ENCODE results near the gene UNC119.

UNC119 gene

DNA sequence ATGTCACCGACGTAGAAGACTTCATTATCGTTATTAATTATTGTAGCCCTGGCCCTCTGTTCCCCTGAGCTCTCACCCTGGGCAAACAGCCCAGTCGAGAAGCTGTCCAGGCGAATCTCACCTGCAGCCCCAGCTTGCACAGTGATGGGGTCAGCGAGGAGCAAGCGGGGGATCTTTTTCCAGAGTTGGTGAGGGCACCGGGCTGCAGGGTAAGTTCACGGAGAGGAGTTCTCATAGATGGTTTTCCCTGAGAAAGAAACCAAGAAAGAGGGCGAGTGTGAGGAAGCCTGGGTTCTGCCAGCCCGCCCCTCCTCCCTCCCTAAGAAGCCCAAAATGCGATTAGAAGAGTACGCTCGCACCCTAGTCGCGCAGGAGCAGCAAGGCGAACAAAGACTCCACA is 46.0 kb upstream of the UNC119 start:
- Histone ChIP-seq H3K9me2 (replicated peaks; ENCODE audit: low read depth, low read length) (no peaks in the 10 kb centered on the region), H3K9ac (ENCODE audit: low read depth, low read length, poor library complexity, severe bottlenecking) (peak overlapping the region; percentile 95), H3K27me3 (ENCODE audit: insufficient read depth, low read length, poor library complexity, severe bottlenecking) (no peaks in the 10 kb centered on the region), H3K4me2 (ENCODE audit: low read depth, low read length, poor library complexity, severe bottlenecking) (peak overlapping the region; percentile 93), H3K4me1 (ENCODE audit: insufficient read depth, low read length, poor library complexity, severe bottlenecking) (peaks cover 21% of the 10 kb centered on the region), H3K4me3 (ENCODE audit: low read length, poor library complexity, severe bottlenecking) (peak overlapping the region; percentile 95), H2AFZ (ENCODE audit: low read length) (peak overlapping the region; percentile 83), H4K20me1 (ENCODE audit: insufficient read depth, low read length, poor library complexity, severe bottlenecking) (no peaks in the 10 kb centered on the region), H3F3A (ENCODE audit: low read depth) (no peaks in the 10 kb centered on the region), H3K79me2 (ENCODE audit: insufficient read depth, low read length) (peaks cover 45% of the 10 kb centered on the region), H3K9me3 (ENCODE audit: insufficient read depth, low read depth, low read length) (no peaks in the 10 kb centered on the region), H3K36me3 (ENCODE audit: insufficient read depth, low read length) (0 out of 2 replicates have a peak, but pooled peaks cover under 1% of the 10 kb centered on the region)
- TF ChIP-seq, protein P1, sequence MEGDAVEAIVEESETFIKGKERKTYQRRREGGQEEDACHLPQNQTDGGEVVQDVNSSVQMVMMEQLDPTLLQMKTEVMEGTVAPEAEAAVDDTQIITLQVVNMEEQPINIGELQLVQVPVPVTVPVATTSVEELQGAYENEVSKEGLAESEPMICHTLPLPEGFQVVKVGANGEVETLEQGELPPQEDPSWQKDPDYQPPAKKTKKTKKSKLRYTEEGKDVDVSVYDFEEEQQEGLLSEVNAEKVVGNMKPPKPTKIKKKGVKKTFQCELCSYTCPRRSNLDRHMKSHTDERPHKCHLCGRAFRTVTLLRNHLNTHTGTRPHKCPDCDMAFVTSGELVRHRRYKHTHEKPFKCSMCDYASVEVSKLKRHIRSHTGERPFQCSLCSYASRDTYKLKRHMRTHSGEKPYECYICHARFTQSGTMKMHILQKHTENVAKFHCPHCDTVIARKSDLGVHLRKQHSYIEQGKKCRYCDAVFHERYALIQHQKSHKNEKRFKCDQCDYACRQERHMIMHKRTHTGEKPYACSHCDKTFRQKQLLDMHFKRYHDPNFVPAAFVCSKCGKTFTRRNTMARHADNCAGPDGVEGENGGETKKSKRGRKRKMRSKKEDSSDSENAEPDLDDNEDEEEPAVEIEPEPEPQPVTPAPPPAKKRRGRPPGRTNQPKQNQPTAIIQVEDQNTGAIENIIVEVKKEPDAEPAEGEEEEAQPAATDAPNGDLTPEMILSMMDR (conservative IDR thresholded peaks at IDR 0.05; ENCODE audit: low read length): no peak
- TF ChIP-seq EZH2phosphoT487 (IDR thresholded peaks at IDR 0.05; ENCODE audit: borderline replicate concordance): no peak

DNA sequence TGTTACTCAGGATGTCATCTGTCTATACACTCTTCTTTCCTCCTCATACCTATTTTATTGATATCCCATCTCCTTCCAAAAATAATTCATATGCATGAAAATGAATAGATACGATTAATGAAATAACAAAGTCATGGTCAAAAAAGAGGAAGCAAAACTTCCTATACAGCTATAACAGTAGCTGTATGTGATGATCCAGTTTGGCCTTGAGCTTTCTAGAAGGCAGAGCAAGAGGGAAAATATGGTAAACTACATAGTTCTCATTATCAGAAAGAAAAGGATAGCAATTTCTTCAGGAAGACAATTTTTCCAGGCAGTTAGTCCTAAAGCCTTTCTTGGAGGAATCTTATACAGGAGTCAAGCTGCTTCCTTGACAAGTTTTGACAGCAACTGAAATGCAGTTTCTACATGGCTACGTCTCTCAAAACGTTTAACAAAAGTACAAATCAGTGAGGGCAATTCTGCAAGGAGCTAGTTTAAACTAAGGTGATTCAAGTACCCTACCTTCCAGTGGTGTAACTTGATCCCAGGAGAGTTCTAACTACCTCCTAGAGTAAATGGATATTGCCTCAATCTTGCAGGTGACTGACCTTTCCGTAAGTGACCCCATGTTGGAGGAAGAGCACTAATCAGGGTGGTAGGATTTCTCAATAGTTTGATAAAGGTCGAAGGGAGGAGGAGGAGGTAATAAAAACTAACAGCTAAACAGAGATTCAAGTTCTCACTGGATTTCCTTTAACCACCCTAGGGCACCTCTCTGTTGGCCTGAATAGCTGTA is 45.4 kb upstream of the UNC119 start:
- Histone ChIP-seq H3K9ac (ENCODE audit: low read depth, low read length, poor library complexity, severe bottlenecking) (peak overlapping the region; percentile 95), H3K27me3 (ENCODE audit: insufficient read depth, low read length, poor library complexity, severe bottlenecking) (no peaks in the 10 kb centered on the region), H4K20me1 (ENCODE audit: insufficient read depth, low read length, poor library complexity, severe bottlenecking) (no peaks in the 10 kb centered on the region), H3K4me3 (ENCODE audit: low read length, poor library complexity, severe bottlenecking) (peak overlapping the region; percentile 95), H3K4me1 (ENCODE audit: insufficient read depth, low read length, poor library complexity, severe bottlenecking) (peaks cover 21% of the 10 kb centered on the region), H3K4me2 (ENCODE audit: low read depth, low read length, poor library complexity, severe bottlenecking) (peak overlapping the region; percentile 93), H3F3A (ENCODE audit: low read depth) (no peaks in the 10 kb centered on the region), H3K79me2 (ENCODE audit: insufficient read depth, low read length) (peaks cover 51% of the 10 kb centered on the region), H3K36me3 (ENCODE audit: insufficient read depth, low read length) (peaks cover 6% of the 10 kb centered on the region; the same call in 1 of the 2 replicates), H3K9me3 (ENCODE audit: insufficient read depth, low read depth, low read length) (no peaks in the 10 kb centered on the region), H2AFZ (ENCODE audit: low read length) (peak overlapping the region; percentile 83; the same call in 1 of the 2 replicates), H3K9me2 (replicated peaks; ENCODE audit: low read depth, low read length) (no peaks in the 10 kb centered on the region)
- TF ChIP-seq, protein P1 (conservative IDR thresholded peaks at IDR 0.05; ENCODE audit: low read length): no peak
- TF ChIP-seq EZH2phosphoT487 (IDR thresholded peaks at IDR 0.05; ENCODE audit: borderline replicate concordance): no peak

DNA sequence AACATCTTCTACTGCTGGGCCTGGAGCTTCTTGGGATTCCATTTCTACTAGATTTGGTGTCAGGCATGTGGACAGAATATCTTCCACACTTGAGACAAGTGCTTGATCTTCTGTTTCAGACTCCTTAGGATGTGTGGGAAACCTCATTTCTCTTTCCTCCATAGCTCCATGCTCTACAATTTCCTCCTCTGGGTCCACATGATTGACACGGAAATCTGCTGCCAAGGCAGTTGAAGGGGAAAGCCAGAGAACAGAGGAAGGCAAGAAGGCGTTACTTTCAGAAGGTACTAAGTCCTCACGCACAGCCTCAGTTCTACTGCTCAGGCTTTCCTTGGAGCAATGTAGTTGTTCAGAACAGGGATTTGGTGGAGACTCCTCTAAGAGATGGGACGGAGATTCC is 39.8 kb upstream of the UNC119 start:
- H3K4me2 ChIP-seq (ENCODE audit: low read depth, low read length, poor library complexity, severe bottlenecking): peak overlapping the region; percentile 20
- no peak for TF ChIP-seq EZH2phosphoT487 (IDR thresholded peaks at IDR 0.05; ENCODE audit: borderline replicate concordance)
- TF ChIP-seq, protein P1 (conservative IDR thresholded peaks at IDR 0.05; ENCODE audit: low read length): no peak
- no peak overlapping the region for H2AFZ ChIP-seq (ENCODE audit: low read length)
- no peaks in the 10 kb centered on the region for H3K9me2 ChIP-seq (replicated peaks; ENCODE audit: low read depth, low read length)
- peaks cover 74% of the 10 kb centered on the region for H3K79me2 ChIP-seq (ENCODE audit: insufficient read depth, low read length)
- H3K36me3 ChIP-seq (ENCODE audit: insufficient read depth, low read length): peaks cover 54% of the 10 kb centered on the region; the same call in 1 of the 2 replicates
- H3K27me3 ChIP-seq (ENCODE audit: insufficient read depth, low read length, poor library complexity, severe bottlenecking): no peaks in the 10 kb centered on the region
- no peaks in the 10 kb centered on the region for H3F3A ChIP-seq (ENCODE audit: low read depth)
- H4K20me1 ChIP-seq (ENCODE audit: insufficient read depth, low read length, poor library complexity, severe bottlenecking): no peaks in the 10 kb centered on the region
- H3K4me1 ChIP-seq (ENCODE audit: insufficient read depth, low read length, poor library complexity, severe bottlenecking): peaks cover 8% of the 10 kb centered on the region
- H3K4me3 ChIP-seq (ENCODE audit: low read length, poor library complexity, severe bottlenecking): no peak overlapping the region
- no peak overlapping the region for H3K9ac ChIP-seq (ENCODE audit: low read depth, low read length, poor library complexity, severe bottlenecking)
- no peaks in the 10 kb centered on the region for H3K9me3 ChIP-seq (ENCODE audit: insufficient read depth, low read depth, low read length)
